Esophagus squamous epithelium (tissue), 4 donors: ENCODE data around the gene MRTO4.
"Not testable (repeated sequence)": the region's sequence is repeated elsewhere in the genome, so short reads cannot be mapped to it uniquely, and the experiment has no call there.

Source experiments
- POLR2A ChIP-seq, 4 donors: fragments of 450-650 bp; IDR thresholded peaks; one replicate each; pipeline ENCODE4 v1.6.1; 2017; ENCODE audit warnings: antibody characterized with exemption in 4 of 4, mild to moderate bottlenecking in 4 of 4, moderate library complexity in 3 of 4
- TF ChIP-seq, protein P1 (sequence below), 6 experiments: fragments of 450-650 bp in 4 of 6; fragments of 200-600 bp in 2 of 6; sonication (generic) in 2 of 6; IDR thresholded peaks; one replicate each; pipeline ENCODE4 v1.5.1; 2016 to 2019; ENCODE audit warnings: antibody characterized with exemption in 6 of 6, mild to moderate bottlenecking in 4 of 6, moderate library complexity in 4 of 6

DNA sequence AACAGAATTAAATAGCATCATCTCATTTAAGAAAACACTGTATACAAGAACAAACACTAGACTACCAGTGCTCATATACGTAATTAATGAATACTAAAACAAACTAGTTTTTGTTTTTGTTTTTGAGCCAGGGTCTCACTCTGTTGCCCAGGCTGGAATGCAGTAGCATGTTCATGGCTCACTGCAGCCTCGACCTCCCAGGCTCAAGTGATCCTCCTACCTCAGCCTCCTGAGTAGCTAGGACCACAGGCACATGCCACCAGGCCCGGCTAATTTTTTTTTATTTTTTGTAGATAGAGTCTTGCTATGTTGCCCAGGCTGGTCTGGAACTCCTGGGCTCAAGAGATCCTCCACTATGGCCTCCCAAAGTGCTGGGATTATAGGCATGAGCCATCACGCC lies 35.0 kb upstream of the MRTO4 start:
- TF ChIP-seq, protein P1, sequence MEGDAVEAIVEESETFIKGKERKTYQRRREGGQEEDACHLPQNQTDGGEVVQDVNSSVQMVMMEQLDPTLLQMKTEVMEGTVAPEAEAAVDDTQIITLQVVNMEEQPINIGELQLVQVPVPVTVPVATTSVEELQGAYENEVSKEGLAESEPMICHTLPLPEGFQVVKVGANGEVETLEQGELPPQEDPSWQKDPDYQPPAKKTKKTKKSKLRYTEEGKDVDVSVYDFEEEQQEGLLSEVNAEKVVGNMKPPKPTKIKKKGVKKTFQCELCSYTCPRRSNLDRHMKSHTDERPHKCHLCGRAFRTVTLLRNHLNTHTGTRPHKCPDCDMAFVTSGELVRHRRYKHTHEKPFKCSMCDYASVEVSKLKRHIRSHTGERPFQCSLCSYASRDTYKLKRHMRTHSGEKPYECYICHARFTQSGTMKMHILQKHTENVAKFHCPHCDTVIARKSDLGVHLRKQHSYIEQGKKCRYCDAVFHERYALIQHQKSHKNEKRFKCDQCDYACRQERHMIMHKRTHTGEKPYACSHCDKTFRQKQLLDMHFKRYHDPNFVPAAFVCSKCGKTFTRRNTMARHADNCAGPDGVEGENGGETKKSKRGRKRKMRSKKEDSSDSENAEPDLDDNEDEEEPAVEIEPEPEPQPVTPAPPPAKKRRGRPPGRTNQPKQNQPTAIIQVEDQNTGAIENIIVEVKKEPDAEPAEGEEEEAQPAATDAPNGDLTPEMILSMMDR (IDR thresholded peaks at IDR 0.05): not testable (repeated sequence)
- TF ChIP-seq POLR2A (IDR thresholded peaks at IDR 0.05): not testable (repeated sequence)
